Measurements from ENCODE around the gene STMN1. TPM values are rescaled to one million over a fixed set of nuclear protein-coding genes. Genes with fewer than 3 reads are reported as not detected.

Gene STMN1
- polyA plus RNA-seq, 1 donor from 2014 or later, result 1,950 TPM

GRCh38 chr1:25864434-25864833, 41.8 kb downstream of the STMN1 start:
- Histone ChIP-seq H4K20me1 (ENCODE audit: insufficient read depth) (no peaks in the 10 kb centered on the region), H2AFZ (ENCODE audit: low read depth, low read length) (no peak overlapping the region), H3F3A (ENCODE audit: insufficient read depth, low read length, poor library complexity, severe bottlenecking) (no peaks in the 10 kb centered on the region), H3K9ac (ENCODE audit: low read length) (no peak overlapping the region), H3K36me3 (ENCODE audit: insufficient read depth, low read length) (peaks cover 5% of the 10 kb centered on the region), H3K79me2 (replicated peaks; ENCODE audit: insufficient read depth, low read length) (no peaks in the 10 kb centered on the region), H3K27me3 (ENCODE audit: insufficient read depth, low read depth, low read length) (no peaks in the 10 kb centered on the region), H3K4me2 (ENCODE audit: low read length) (no peak overlapping the region), H3K4me3 (ENCODE audit: low read length) (no peak overlapping the region), H3K9me3 (ENCODE audit: low read length) (no peaks in the 10 kb centered on the region), H3K9me2 (ENCODE audit: insufficient read depth, low read length) (no peaks in the 10 kb centered on the region), H3K27ac (ENCODE audit: low read length) (no peak overlapping the region)
- TF ChIP-seq EZH2 (IDR thresholded peaks at IDR 0.05; ENCODE audit: borderline replicate concordance, insufficient read depth, low read length, poor library complexity, severe bottlenecking) (no peak), CTCF (IDR thresholded peaks at IDR 0.05; ENCODE audit: poor library complexity, severe bottlenecking) (no peak)

GRCh38 chr1:25863486-25864262, 42.5 kb downstream of the STMN1 start:
- H3K27ac ChIP-seq (ENCODE audit: low read length), result no peak overlapping the region
- H3F3A ChIP-seq (ENCODE audit: insufficient read depth, low read length, poor library complexity, severe bottlenecking), result no peaks in the 10 kb centered on the region
- H3K9me2 ChIP-seq (ENCODE audit: insufficient read depth, low read length), result no peaks in the 10 kb centered on the region
- no peaks in the 10 kb centered on the region for H4K20me1 ChIP-seq (ENCODE audit: insufficient read depth)
- peaks cover 5% of the 10 kb centered on the region for H3K36me3 ChIP-seq (ENCODE audit: insufficient read depth, low read length)
- H2AFZ ChIP-seq (ENCODE audit: low read depth, low read length), result no peak overlapping the region
- no peaks in the 10 kb centered on the region for H3K9me3 ChIP-seq (ENCODE audit: low read length)
- no peak overlapping the region for H3K4me3 ChIP-seq (ENCODE audit: low read length)
- no peak overlapping the region for H3K9ac ChIP-seq (ENCODE audit: low read length)
- H3K27me3 ChIP-seq (ENCODE audit: insufficient read depth, low read depth, low read length), result peaks cover 5% of the 10 kb centered on the region
- H3K4me2 ChIP-seq (ENCODE audit: low read length), result no peak overlapping the region
- TF ChIP-seq RAD21 (conservative IDR thresholded peaks at IDR 0.05), result no peak
- TF ChIP-seq CTCF (IDR thresholded peaks at IDR 0.05; ENCODE audit: poor library complexity, severe bottlenecking), result no peak
- TF ChIP-seq SMC3 (conservative IDR thresholded peaks at IDR 0.05; ENCODE audit: poor library complexity), result no peak
- TF ChIP-seq EZH2 (IDR thresholded peaks at IDR 0.05; ENCODE audit: borderline replicate concordance, insufficient read depth, low read length, poor library complexity, severe bottlenecking), result no peak
- TF ChIP-seq, protein P1, sequence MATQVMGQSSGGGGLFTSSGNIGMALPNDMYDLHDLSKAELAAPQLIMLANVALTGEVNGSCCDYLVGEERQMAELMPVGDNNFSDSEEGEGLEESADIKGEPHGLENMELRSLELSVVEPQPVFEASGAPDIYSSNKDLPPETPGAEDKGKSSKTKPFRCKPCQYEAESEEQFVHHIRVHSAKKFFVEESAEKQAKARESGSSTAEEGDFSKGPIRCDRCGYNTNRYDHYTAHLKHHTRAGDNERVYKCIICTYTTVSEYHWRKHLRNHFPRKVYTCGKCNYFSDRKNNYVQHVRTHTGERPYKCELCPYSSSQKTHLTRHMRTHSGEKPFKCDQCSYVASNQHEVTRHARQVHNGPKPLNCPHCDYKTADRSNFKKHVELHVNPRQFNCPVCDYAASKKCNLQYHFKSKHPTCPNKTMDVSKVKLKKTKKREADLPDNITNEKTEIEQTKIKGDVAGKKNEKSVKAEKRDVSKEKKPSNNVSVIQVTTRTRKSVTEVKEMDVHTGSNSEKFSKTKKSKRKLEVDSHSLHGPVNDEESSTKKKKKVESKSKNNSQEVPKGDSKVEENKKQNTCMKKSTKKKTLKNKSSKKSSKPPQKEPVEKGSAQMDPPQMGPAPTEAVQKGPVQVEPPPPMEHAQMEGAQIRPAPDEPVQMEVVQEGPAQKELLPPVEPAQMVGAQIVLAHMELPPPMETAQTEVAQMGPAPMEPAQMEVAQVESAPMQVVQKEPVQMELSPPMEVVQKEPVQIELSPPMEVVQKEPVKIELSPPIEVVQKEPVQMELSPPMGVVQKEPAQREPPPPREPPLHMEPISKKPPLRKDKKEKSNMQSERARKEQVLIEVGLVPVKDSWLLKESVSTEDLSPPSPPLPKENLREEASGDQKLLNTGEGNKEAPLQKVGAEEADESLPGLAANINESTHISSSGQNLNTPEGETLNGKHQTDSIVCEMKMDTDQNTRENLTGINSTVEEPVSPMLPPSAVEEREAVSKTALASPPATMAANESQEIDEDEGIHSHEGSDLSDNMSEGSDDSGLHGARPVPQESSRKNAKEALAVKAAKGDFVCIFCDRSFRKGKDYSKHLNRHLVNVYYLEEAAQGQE (IDR thresholded peaks at IDR 0.05; ENCODE audit: borderline replicate concordance), result no peak
- TF ChIP-seq EP300 (conservative IDR thresholded peaks at IDR 0.05; ENCODE audit: poor library complexity, severe bottlenecking), result no peak
- TF ChIP-seq TAF1 (IDR thresholded peaks at IDR 0.05; ENCODE audit: low read depth), result no peak
- TF ChIP-seq MXI1 (conservative IDR thresholded peaks at IDR 0.05; ENCODE audit: poor library complexity, severe bottlenecking), result no peak
- TF ChIP-seq POLR2AphosphoS5 (IDR thresholded peaks at IDR 0.05), result no peak
- H3K79me2 ChIP-seq (replicated peaks; ENCODE audit: insufficient read depth, low read length), result no peaks in the 10 kb centered on the region
